Muscle layer of colon (tissue), 2 donors: Measurements from ENCODE around the gene SPATA16.

ENCODE experiments used
- H3K27ac ChIP-seq: one replicate; pipeline ENCODE4 v1.7.0; 2013; ENCODE audit warnings: low read depth, mild to moderate bottlenecking, low read length, moderate library complexity
- H3K27me3 ChIP-seq, 2 donors: one replicate each; pipeline ENCODE4 v1.7.0; 2013; ENCODE audit warnings: low read length in 2 of 2, mild to moderate bottlenecking in 2 of 2; ENCODE audit not compliant: insufficient read depth in 2 of 2, control insufficient read depth in 1 of 2
- H3K36me3 ChIP-seq: one replicate; pipeline ENCODE4 v1.7.0; 2013; ENCODE audit warnings: mild to moderate bottlenecking, low read length; ENCODE audit not compliant: insufficient read depth
- H3K4me1 ChIP-seq: one replicate; pipeline ENCODE4 v1.7.0; 2013; ENCODE audit warnings: mild to moderate bottlenecking, low read length; ENCODE audit not compliant: insufficient read depth
- H3K4me3 ChIP-seq, 2 donors: one replicate each; pipeline ENCODE4 v1.7.0; 2013; ENCODE audit warnings: low read length in 2 of 2, low read depth in 1 of 2, mild to moderate bottlenecking in 1 of 2, moderate library complexity in 1 of 2
- H3K9ac ChIP-seq: one replicate; pipeline ENCODE4 v1.7.0; 2013; ENCODE audit warnings: low read length
- H3K9me3 ChIP-seq: one replicate; pipeline ENCODE4 v1.7.0; 2013; ENCODE audit warnings: mild to moderate bottlenecking, low read length
- donor health status: abdominal sarcoma.
- donor health status: Adenocarcinoma of cecum.

SPATA16 gene

GRCh38 chr3:173001622-173002021 is 139.4 kb downstream of the SPATA16 start:
- no peaks in the 10 kb centered on the region for H3K36me3 ChIP-seq
- no peaks in the 10 kb centered on the region for H3K4me1 ChIP-seq
- H3K9me3 ChIP-seq = no peaks in the 10 kb centered on the region
- H3K27ac ChIP-seq = no peak overlapping the region
- no peaks in the 10 kb centered on the region for H3K27me3 ChIP-seq
- no peak overlapping the region for H3K9ac ChIP-seq
- H3K4me3 ChIP-seq = no peak overlapping the region

- Histone ChIP-seq H3K36me3 (no peaks in the 10 kb centered on the region), H3K9me3 (no peaks in the 10 kb centered on the region), H3K27me3 (no peaks in the 10 kb centered on the region)
Observed at GRCh38 chr3:173000553-173000952, 140.5 kb downstream of the SPATA16 start.

GRCh38 chr3:172993412-172993811 is 147.6 kb downstream of the SPATA16 start:
- Histone ChIP-seq H3K9me3 (no peaks in the 10 kb centered on the region), H3K9ac (no peak overlapping the region), H3K27ac (no peak overlapping the region)

More at GRCh38 chr3:173000553-173000952, 140.5 kb downstream of the SPATA16 start:
- Histone ChIP-seq H3K4me3 (no peak overlapping the region), H3K9ac (no peak overlapping the region), H3K4me1 (no peaks in the 10 kb centered on the region), H3K27ac (no peak overlapping the region)

GRCh38 chr3:172991424-172991996 is 149.5 kb downstream of the SPATA16 start:
- Histone ChIP-seq H3K9me3 (no peaks in the 10 kb centered on the region), H3K4me1 (no peaks in the 10 kb centered on the region), H3K4me3 (no peak overlapping the region), H3K27me3 (no peaks in the 10 kb centered on the region), H3K27ac (no peak overlapping the region), H3K9ac (no peak overlapping the region), H3K36me3 (no peaks in the 10 kb centered on the region)

More at GRCh38 chr3:172993412-172993811, 147.6 kb downstream of the SPATA16 start:
- Histone ChIP-seq H3K4me1 (no peaks in the 10 kb centered on the region), H3K4me3 (no peak overlapping the region), H3K36me3 (no peaks in the 10 kb centered on the region), H3K27me3 (no peaks in the 10 kb centered on the region)

GRCh38 chr3:172989373-172989772 is 151.7 kb downstream of the SPATA16 start:
- no peaks in the 10 kb centered on the region for H3K4me1 ChIP-seq
- H3K9me3 ChIP-seq = no peaks in the 10 kb centered on the region
- H3K36me3 ChIP-seq = no peaks in the 10 kb centered on the region
- no peak overlapping the region for H3K9ac ChIP-seq
- no peak overlapping the region for H3K27ac ChIP-seq
- H3K4me3 ChIP-seq = no peak overlapping the region
- no peaks in the 10 kb centered on the region for H3K27me3 ChIP-seq

GRCh38 chr3:172987273-172987672 is 153.8 kb downstream of the SPATA16 start:
- H3K4me3 ChIP-seq = no peak overlapping the region
- H3K9ac ChIP-seq = no peak overlapping the region
- H3K36me3 ChIP-seq = no peaks in the 10 kb centered on the region
- no peaks in the 10 kb centered on the region for H3K9me3 ChIP-seq
- H3K4me1 ChIP-seq = no peaks in the 10 kb centered on the region
- no peak overlapping the region for H3K27ac ChIP-seq
- H3K27me3 ChIP-seq = no peaks in the 10 kb centered on the region

GRCh38 chr3:172984914-172985313 is 156.1 kb downstream of the SPATA16 start:
- no peaks in the 10 kb centered on the region for H3K9me3 ChIP-seq
- H3K36me3 ChIP-seq = no peaks in the 10 kb centered on the region

GRCh38 chr3:172982736-172983364 is 158.2 kb downstream of the SPATA16 start:
- Histone ChIP-seq H3K27ac (no peak overlapping the region), H3K4me1 (no peaks in the 10 kb centered on the region), H3K9ac (no peak overlapping the region), H3K27me3 (no peaks in the 10 kb centered on the region), H3K9me3 (no peaks in the 10 kb centered on the region), H3K4me3 (no peak overlapping the region), H3K36me3 (no peaks in the 10 kb centered on the region)

More at GRCh38 chr3:172984914-172985313, 156.1 kb downstream of the SPATA16 start:
- H3K27me3 ChIP-seq = no peaks in the 10 kb centered on the region
- no peak overlapping the region for H3K27ac ChIP-seq
- H3K4me1 ChIP-seq = no peaks in the 10 kb centered on the region
- no peak overlapping the region for H3K9ac ChIP-seq
- no peak overlapping the region for H3K4me3 ChIP-seq

GRCh38 chr3:172981407-172981983 is 159.5 kb downstream of the SPATA16 start:
- Histone ChIP-seq H3K27ac (no peak overlapping the region), H3K4me1 (no peaks in the 10 kb centered on the region), H3K9me3 (no peaks in the 10 kb centered on the region), H3K27me3 (no peaks in the 10 kb centered on the region), H3K4me3 (no peak overlapping the region), H3K36me3 (no peaks in the 10 kb centered on the region), H3K9ac (no peak overlapping the region)

- Histone ChIP-seq H3K4me1 (no peaks in the 10 kb centered on the region), H3K9ac (no peak overlapping the region), H3K36me3 (no peaks in the 10 kb centered on the region), H3K27me3 (no peaks in the 10 kb centered on the region), H3K9me3 (no peaks in the 10 kb centered on the region), H3K4me3 (no peak overlapping the region), H3K27ac (no peak overlapping the region)
Observed at GRCh38 chr3:172980849-172981248, 160.2 kb downstream of the SPATA16 start.

GRCh38 chr3:172977696-172978095 is 163.3 kb downstream of the SPATA16 start:
- Histone ChIP-seq H3K9ac (no peak overlapping the region), H3K27ac (no peak overlapping the region), H3K9me3 (no peaks in the 10 kb centered on the region), H3K36me3 (no peaks in the 10 kb centered on the region), H3K27me3 (no peaks in the 10 kb centered on the region), H3K4me1 (no peaks in the 10 kb centered on the region), H3K4me3 (no peak overlapping the region)

- Histone ChIP-seq H3K36me3 (no peaks in the 10 kb centered on the region), H3K4me3 (no peak overlapping the region), H3K9ac (no peak overlapping the region), H3K27me3 (no peaks in the 10 kb centered on the region), H3K27ac (no peak overlapping the region), H3K4me1 (no peaks in the 10 kb centered on the region), H3K9me3 (no peaks in the 10 kb centered on the region)
Observed at GRCh38 chr3:172974969-172975368, 166.1 kb downstream of the SPATA16 start.
